ENCODE measurements around the gene NRXN3.
A peak's percentile ranks its signal among the peaks of the same experiment; 100 is the strongest.

The NRXN3 gene

GRCh38 chr14:79051742-79052141, 881.6 kb downstream of the NRXN3 start:
- H3K4me3 ChIP-seq (ENCODE audit: low read depth, low read length): no peak overlapping the region
- no peak for DNase-seq (ENCODE audit: low read depth)
- in situ Hi-C loops (cut with HindIII; ENCODE audit: low sequenced_read_pairs): no loop called here
- no peak for TF ChIP-seq CTCF (IDR thresholded peaks at IDR 0.05; ENCODE audit: low read depth, low read length, missing control alignments)

GRCh38 chr14:79056879-79057278, 886.7 kb downstream of the NRXN3 start:
- DNase-seq (ENCODE audit: low read depth): peak; percentile 65
- in situ Hi-C loops (cut with HindIII; ENCODE audit: low sequenced_read_pairs): no loop called here
- H3K4me3 ChIP-seq (ENCODE audit: low read depth, low read length): no peak overlapping the region
- no peak for TF ChIP-seq CTCF (IDR thresholded peaks at IDR 0.05; ENCODE audit: low read depth, low read length, missing control alignments)

- in situ Hi-C loops (cut with HindIII; ENCODE audit: low sequenced_read_pairs): no loop called here
- no peak for TF ChIP-seq CTCF (IDR thresholded peaks at IDR 0.05; ENCODE audit: low read depth, low read length, missing control alignments)
- DNase-seq (ENCODE audit: low read depth): peak; percentile 22
- H3K4me3 ChIP-seq (ENCODE audit: low read depth, low read length): no peak overlapping the region
These were observed 887.2 kb downstream of the NRXN3 start for GRCh38 chr14:79057333-79057732.

GRCh38 chr14:79062226-79062625, 892.1 kb downstream of the NRXN3 start:
- H3K4me3 ChIP-seq (ENCODE audit: low read depth, low read length): no peak overlapping the region
- TF ChIP-seq CTCF (IDR thresholded peaks at IDR 0.05; ENCODE audit: low read depth, low read length, missing control alignments): no peak
- in situ Hi-C loops (cut with HindIII; ENCODE audit: low sequenced_read_pairs): no loop called here
- DNase-seq (ENCODE audit: low read depth): no peak

- DNase-seq (ENCODE audit: low read depth): no peak
- in situ Hi-C loops (cut with HindIII; ENCODE audit: low sequenced_read_pairs): no loop called here
- no peak overlapping the region for H3K4me3 ChIP-seq (ENCODE audit: low read depth, low read length)
- TF ChIP-seq CTCF (IDR thresholded peaks at IDR 0.05; ENCODE audit: low read depth, low read length, missing control alignments): no peak
These were observed 894.0 kb downstream of the NRXN3 start for GRCh38 chr14:79064214-79064613.

- H3K4me3 ChIP-seq (ENCODE audit: low read depth, low read length): no peak overlapping the region
- in situ Hi-C loops (cut with HindIII; ENCODE audit: low sequenced_read_pairs): no loop called here
- no peak for TF ChIP-seq CTCF (IDR thresholded peaks at IDR 0.05; ENCODE audit: low read depth, low read length, missing control alignments)
- DNase-seq (ENCODE audit: low read depth): no peak
These were observed 904.3 kb downstream of the NRXN3 start for GRCh38 chr14:79074510-79074909.

GRCh38 chr14:79076428-79076827, 906.3 kb downstream of the NRXN3 start:
- H3K4me3 ChIP-seq (ENCODE audit: low read depth, low read length): no peak overlapping the region
- in situ Hi-C loops (cut with HindIII; ENCODE audit: low sequenced_read_pairs): no loop called here
- no peak for TF ChIP-seq CTCF (IDR thresholded peaks at IDR 0.05; ENCODE audit: low read depth, low read length, missing control alignments)
- DNase-seq (ENCODE audit: low read depth): no peak

Measured in astrocyte of the cerebellum (primary cell).